ENCODE data around the gene NUP188.
"Not testable (repeated sequence)": the region's sequence is repeated elsewhere in the genome, so short reads cannot be mapped to it uniquely, and the experiment has no call there.

NUP188 gene

GRCh38 chr9:129033216-129033615, 85.7 kb downstream of the NUP188 start:
- no peak for DNase-seq

- DNase-seq, result not testable (repeated sequence)
Measured at GRCh38 chr9:129035838-129036237, 88.3 kb downstream of the NUP188 start.

- peak; percentile 99 for DNase-seq
Measured at GRCh38 chr9:129036241-129036922, 88.9 kb downstream of the NUP188 start, which contains the start of gene MIGA2. Gene MIGA2, plus strand, starts transcription at chr9:129036626. Its CDS starts 3,969 bp downstream, at chr9:129040595.

- no peak for DNase-seq
Measured at GRCh38 chr9:129036923-129037766, 89.6 kb downstream of the NUP188 start.

- DNase-seq, result no peak
Measured at GRCh38 chr9:129037767-129038098, 90.2 kb downstream of the NUP188 start.

GRCh38 chr9:129038109-129038852, 90.8 kb downstream of the NUP188 start:
- DNase-seq, result no peak

GRCh38 chr9:129040113-129040643, 92.7 kb downstream of the NUP188 start:
- DNase-seq, result no peak

GRCh38 chr9:129042016-129042415, 94.5 kb downstream of the NUP188 start:
- DNase-seq, result no peak

- DNase-seq, result no peak
Measured at GRCh38 chr9:129052592-129052991, 105.1 kb downstream of the NUP188 start.

GRCh38 chr9:129053020-129053419, 105.5 kb downstream of the NUP188 start:
- peak; percentile 35 for DNase-seq

- DNase-seq, result no peak
Measured at GRCh38 chr9:129054163-129054851, 106.8 kb downstream of the NUP188 start.

Data from MV-4-11 (cell line).